GM12891 (cell line): Measurements from ENCODE around the gene DPP10.

Source experiments
- DNase-seq: peaks from one replicate; pipeline ENCODE4 v3.0.0; 2011; ENCODE audit warnings: low spot score; ENCODE audit not compliant: insufficient read length
- FAIRE-seq: peaks from 2 replicates; lab custom pipeline; 2011; peaks lifted over from hg19 to GRCh38; lab: Jason Lieb, UNC
- PAX5 ChIP-seq: IDR thresholded peaks from 2 replicates; pipeline ENCODE4 v1.6.1; 2011; ENCODE audit warnings: low read length, moderate library complexity, mild to moderate bottlenecking; ENCODE audit not compliant: insufficient read depth, severe bottlenecking
- POLR2A ChIP-seq: IDR thresholded peaks from 2 replicates; pipeline ENCODE4 v1.6.1; 2011; ENCODE audit warnings: low read depth, low read length, control low read depth
- POLR2AphosphoS5 ChIP-seq: IDR thresholded peaks from 2 replicates; pipeline ENCODE4 v1.6.1; 2011; ENCODE audit warnings: low read depth, low read length, control low read depth
- POU2F2 ChIP-seq: IDR thresholded peaks from 2 replicates; pipeline ENCODE4 v1.6.1; 2011; ENCODE audit warnings: low read depth, mild to moderate bottlenecking, control low read depth, low read length, moderate library complexity
- SPI1 ChIP-seq: IDR thresholded peaks from 2 replicates; pipeline ENCODE4 v1.6.1; 2011; ENCODE audit warnings: low read depth, low read length, control low read depth
- TAF1 ChIP-seq: IDR thresholded peaks from 2 replicates; pipeline ENCODE4 v1.6.1; 2011; ENCODE audit warnings: low read depth, low read length, control low read depth

The DPP10 gene

GRCh38 chr2:114769991-114770390, 327.6 kb downstream of the DPP10 start:
- DNase-seq = no peak
- TF ChIP-seq TAF1 (no peak), PAX5 (no peak), POU2F2 (no peak), SPI1 (no peak), POLR2A (no peak), POLR2AphosphoS5 (no peak)
- FAIRE-seq = no peak

- DNase-seq = no peak
- TF ChIP-seq POLR2AphosphoS5 (no peak), SPI1 (no peak), POU2F2 (no peak), TAF1 (no peak), PAX5 (no peak), POLR2A (no peak)
- no peak for FAIRE-seq
Observed at GRCh38 chr2:114784046-114784445, 341.6 kb downstream of the DPP10 start.

- TF ChIP-seq SPI1 = no peak
- TF ChIP-seq PAX5 = no peak
- TF ChIP-seq TAF1 = no peak
- no peak for TF ChIP-seq POLR2A
- no peak for TF ChIP-seq POLR2AphosphoS5
- DNase-seq (no peak), FAIRE-seq (no peak)
Observed at GRCh38 chr2:114784890-114785583, 342.6 kb downstream of the DPP10 start.

- no peak for TF ChIP-seq POU2F2
- TF ChIP-seq SPI1 = no peak
- TF ChIP-seq POLR2A = no peak
- TF ChIP-seq POLR2AphosphoS5 = no peak
- TF ChIP-seq PAX5 = no peak
- TF ChIP-seq TAF1 = no peak
- FAIRE-seq = no peak
- no peak for DNase-seq
Observed at GRCh38 chr2:114786901-114787300, 344.5 kb downstream of the DPP10 start.

- FAIRE-seq (no peak), DNase-seq (no peak)
Observed at GRCh38 chr2:114787486-114787885, 345.0 kb downstream of the DPP10 start.

GRCh38 chr2:114789989-114790388, 347.5 kb downstream of the DPP10 start:
- FAIRE-seq = no peak

More at GRCh38 chr2:114787486-114787885, 345.0 kb downstream of the DPP10 start:
- TF ChIP-seq TAF1 (no peak), PAX5 (no peak), POU2F2 (no peak), POLR2AphosphoS5 (no peak), SPI1 (no peak), POLR2A (no peak)

GRCh38 chr2:114797540-114797939, 355.1 kb downstream of the DPP10 start:
- DNase-seq = no peak
- TF ChIP-seq TAF1 = no peak
- TF ChIP-seq PAX5 = no peak
- no peak for TF ChIP-seq POU2F2
- TF ChIP-seq SPI1 = no peak
- TF ChIP-seq POLR2AphosphoS5 = no peak
- no peak for TF ChIP-seq POLR2A
- no peak for FAIRE-seq

More at GRCh38 chr2:114789989-114790388, 347.5 kb downstream of the DPP10 start:
- TF ChIP-seq TAF1 (no peak), POU2F2 (no peak), PAX5 (no peak), SPI1 (no peak), POLR2A (no peak), POLR2AphosphoS5 (no peak)
- no peak for DNase-seq

GRCh38 chr2:114797942-114798341, 355.5 kb downstream of the DPP10 start:
- TF ChIP-seq POLR2A = no peak
- no peak for TF ChIP-seq TAF1
- no peak for TF ChIP-seq POU2F2
- TF ChIP-seq POLR2AphosphoS5 = no peak
- TF ChIP-seq SPI1 = no peak
- TF ChIP-seq PAX5 = no peak
- FAIRE-seq (no peak), DNase-seq (no peak)

GRCh38 chr2:114800371-114800770, 357.9 kb downstream of the DPP10 start:
- no peak for TF ChIP-seq TAF1
- no peak for TF ChIP-seq POLR2AphosphoS5
- TF ChIP-seq POU2F2 = no peak
- no peak for TF ChIP-seq POLR2A
- TF ChIP-seq SPI1 = no peak
- no peak for TF ChIP-seq PAX5
- DNase-seq (no peak), FAIRE-seq (no peak)

GRCh38 chr2:114805195-114805594, 362.8 kb downstream of the DPP10 start:
- no peak for FAIRE-seq
- TF ChIP-seq SPI1 = no peak
- TF ChIP-seq POU2F2 = no peak
- TF ChIP-seq POLR2AphosphoS5 = no peak
- no peak for TF ChIP-seq TAF1
- TF ChIP-seq PAX5 = no peak
- TF ChIP-seq POLR2A = no peak
- no peak for DNase-seq
